ENCODE results near the gene KCNC1. TPM values are rescaled to one million over a fixed set of nuclear protein-coding genes. Genes with fewer than 3 reads are reported as not detected.

Gene KCNC1
- under 1 TPM in 1 of 3 donors, not detected in 2; 0.03 TPM for polyA plus RNA-seq

DNA sequence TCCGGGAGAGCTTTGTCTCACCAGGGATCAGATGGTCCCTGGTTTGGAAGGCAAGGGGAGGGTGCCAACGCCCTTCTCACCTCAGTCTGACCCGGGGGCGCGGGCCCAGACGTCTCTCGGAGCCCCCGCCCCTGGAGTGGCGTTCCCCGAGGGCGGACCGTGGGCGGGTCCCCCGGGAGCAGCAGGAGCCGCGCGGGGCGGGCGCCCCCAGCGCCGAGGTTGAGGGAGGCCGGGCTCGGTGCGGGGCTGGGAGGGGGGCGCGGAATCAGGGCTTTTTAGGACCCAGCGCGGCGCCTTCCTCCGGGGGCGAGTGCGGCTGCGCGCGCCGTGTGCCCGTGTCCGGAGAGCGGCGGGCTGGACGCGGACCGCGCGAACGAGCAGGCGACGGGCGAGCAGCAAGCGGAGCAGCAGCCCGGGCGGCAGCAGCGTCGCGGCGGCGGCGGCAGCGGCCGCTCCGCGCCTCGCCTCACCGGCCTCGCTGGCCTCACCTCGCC is at the start of gene KCNC1:
KCNC1 (plus strand) TSS at position 364 of the 494 bp plus-strand sequence. CDS start 1,222 bp downstream, outside the sequence.
- H3K27ac ChIP-seq (ENCODE audit: low read depth, low read length) = no peak within 1 kb of the TSS
- 1% methylated on average over 26 to 62 of the region's 66 CpGs for WGBS, 3 donors

DNA sequence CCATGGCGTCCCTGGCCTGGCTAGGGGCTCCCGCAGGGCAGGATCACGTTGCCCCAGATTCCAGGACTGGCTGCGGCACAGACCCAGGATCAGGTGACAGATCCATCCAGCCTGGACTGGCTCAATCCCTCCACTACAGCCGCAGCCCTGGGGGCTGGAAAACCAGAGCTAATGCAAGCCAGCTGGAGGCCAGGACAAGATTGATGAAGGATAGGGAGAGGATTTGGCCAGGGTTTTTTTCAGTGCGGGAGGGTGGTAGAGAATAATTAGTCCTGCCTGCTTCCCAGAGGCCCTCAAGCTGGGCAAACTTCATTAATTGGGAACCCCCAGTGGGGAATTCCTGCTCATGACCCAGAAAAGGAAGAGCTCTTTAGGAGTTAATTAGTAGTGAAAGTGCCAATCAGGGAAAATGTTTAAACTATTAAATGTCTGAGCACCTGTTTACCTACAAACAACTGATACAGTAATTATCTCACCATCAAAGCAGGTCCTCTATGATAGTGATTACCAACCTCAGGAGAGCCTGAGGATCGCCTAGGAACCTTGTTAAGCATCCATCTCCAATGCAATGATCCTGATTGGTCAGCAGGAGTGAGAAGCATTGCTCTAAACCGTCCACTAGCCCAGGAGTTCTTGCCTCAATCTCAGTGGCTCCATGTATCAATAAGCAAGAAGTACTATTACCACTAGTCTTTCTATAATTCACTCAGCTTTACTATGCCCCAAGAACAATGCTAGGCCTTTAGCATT is 48.2 kb upstream of the KCNC1 start:
- no peak overlapping the region for H3K27ac ChIP-seq (ENCODE audit: low read depth, low read length)
- 31 to 43% (median 35%) methylated on average over 8 of the region's 8 CpGs for WGBS, 3 donors

GRCh38 chr11:17687946-17688670 is 46.5 kb upstream of the KCNC1 start:
- WGBS, 3 donors = 83 to 85% (median 84%) methylated on average over 18 of the region's 18 CpGs
- no peak overlapping the region for H3K27ac ChIP-seq (ENCODE audit: low read depth, low read length)

- no peak overlapping the region for H3K27ac ChIP-seq (ENCODE audit: low read depth, low read length)
- WGBS, 3 donors = 46 to 58% (median 51%) methylated on average over 2 of the region's 2 CpGs
Measured at GRCh38 chr11:17691550-17691949, 43.0 kb upstream of the KCNC1 start.

DNA sequence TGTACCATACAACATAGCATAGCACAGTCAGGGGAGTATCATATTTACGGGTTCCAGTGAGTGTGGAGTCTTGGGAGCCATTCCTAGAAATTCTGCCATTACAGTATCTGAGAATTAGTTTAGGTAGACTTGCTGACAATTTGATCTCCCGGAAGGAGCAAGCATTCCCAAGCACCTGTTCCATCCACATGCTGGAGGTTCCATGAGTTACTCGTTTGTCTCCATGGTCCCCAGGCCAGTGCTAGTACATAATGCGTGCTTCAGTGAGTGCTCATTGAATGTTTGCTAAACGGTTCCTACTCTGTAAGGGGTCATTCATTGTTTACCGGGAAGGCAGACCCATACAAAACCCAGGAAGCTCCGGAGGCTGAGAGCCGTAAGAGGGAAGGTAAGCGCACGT is 42.6 kb upstream of the KCNC1 start:
- WGBS, 3 donors = 38 to 65% (median 54%) methylated on average over 10 of the region's 10 CpGs

DNA sequence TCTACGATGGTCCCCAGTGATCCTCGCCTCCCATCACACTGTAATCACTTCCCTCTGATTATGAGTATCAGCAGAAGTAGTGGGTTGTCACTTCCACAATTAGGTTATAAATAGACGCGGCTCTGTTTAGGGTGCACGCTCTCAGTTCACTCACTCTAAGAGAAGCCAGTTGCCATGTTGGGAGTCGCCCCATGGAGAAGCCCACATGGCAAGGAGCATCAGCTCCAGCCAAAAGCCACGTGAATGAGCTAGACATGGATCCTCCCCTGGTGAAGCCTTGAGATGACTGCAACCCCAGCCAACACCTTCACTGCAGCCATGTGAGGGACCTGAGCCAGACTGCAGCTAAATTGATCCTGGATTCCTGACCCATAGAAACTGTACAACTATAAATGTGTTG is 41.6 kb upstream of the KCNC1 start:
- no peak overlapping the region for H3K27ac ChIP-seq (ENCODE audit: low read depth, low read length)
- WGBS, 3 donors = 71 to 76% (median 71%) methylated on average over 7 of the region's 7 CpGs

More for the DNA sequence above, 42.6 kb upstream of the KCNC1 start:
- no peak overlapping the region for H3K27ac ChIP-seq (ENCODE audit: low read depth, low read length)

DNA sequence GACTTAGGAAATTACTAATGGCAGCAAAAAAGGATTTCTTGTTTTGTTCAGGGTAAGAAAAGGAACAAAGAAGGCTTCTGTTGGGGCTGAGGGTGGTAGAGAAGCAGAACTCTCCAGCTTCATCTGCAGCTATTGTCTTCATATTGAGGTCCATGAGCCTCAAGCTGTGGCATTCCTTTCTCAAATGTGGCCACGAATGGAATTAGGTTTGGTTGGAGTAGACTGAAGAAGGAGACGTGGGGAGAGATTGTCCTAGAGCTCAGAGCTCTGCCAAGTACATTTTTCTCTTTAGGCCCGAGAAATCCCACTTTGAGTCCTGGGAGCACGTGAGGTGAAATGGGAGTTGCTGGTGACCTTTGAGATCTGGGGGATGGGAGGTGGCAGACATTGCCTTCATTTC is 41.0 kb upstream of the KCNC1 start:
- no peak overlapping the region for H3K27ac ChIP-seq (ENCODE audit: low read depth, low read length)
- WGBS, 3 donors = 66 to 79% (median 75%) methylated on average over 4 of the region's 4 CpGs

GRCh38 chr11:17694494-17695110 is 40.0 kb upstream of the KCNC1 start:
- H3K27ac ChIP-seq (ENCODE audit: low read depth, low read length) = no peak overlapping the region
- 78 to 84% (median 81%) methylated on average over 10 of the region's 10 CpGs for WGBS, 3 donors

- H3K27ac ChIP-seq (ENCODE audit: low read depth, low read length) = no peak overlapping the region
- WGBS, 3 donors = 7 to 10% (median 8%) methylated on average over 40 to 68 of the region's 68 CpGs
Measured at GRCh38 chr11:17695454-17696441, 38.8 kb upstream of the KCNC1 start.

DNA sequence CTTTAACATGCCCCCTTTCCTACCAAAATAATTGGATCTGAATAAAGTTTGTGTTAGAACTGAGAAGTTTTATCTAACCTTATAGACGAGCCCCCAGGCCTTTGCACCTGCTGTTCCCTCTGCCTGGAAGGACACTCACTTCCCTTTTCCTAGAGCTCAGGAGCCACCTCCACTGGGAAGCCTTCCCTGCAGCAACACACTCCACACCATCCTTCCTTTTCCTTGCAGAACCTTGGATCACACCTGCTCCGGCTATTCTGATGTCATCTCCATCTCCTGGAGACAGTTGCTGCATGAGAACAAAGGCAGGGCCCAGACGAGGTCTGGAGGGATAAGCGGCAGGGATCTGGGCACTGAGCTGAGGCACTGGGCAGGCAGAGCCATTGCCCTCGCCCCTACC is 37.8 kb upstream of the KCNC1 start:
- WGBS, 3 donors = 71 to 78% (median 76%) methylated on average over 5 of the region's 5 CpGs
- no peak overlapping the region for H3K27ac ChIP-seq (ENCODE audit: low read depth, low read length)

- WGBS, 3 donors = 50 to 64% (median 62%) methylated on average over 6 of the region's 6 CpGs
- no peak overlapping the region for H3K27ac ChIP-seq (ENCODE audit: low read depth, low read length)
Measured at GRCh38 chr11:17697175-17697949, 37.2 kb upstream of the KCNC1 start.

GRCh38 chr11:17699147-17700114 is 35.1 kb upstream of the KCNC1 start:
- 81 to 82% (median 81%) methylated on average over 5 of the region's 5 CpGs for WGBS, 3 donors

GRCh38 chr11:17700991-17701390 is 33.6 kb upstream of the KCNC1 start:
- 78 to 90% (median 86%) methylated on average over 4 of the region's 4 CpGs for WGBS, 3 donors

More at GRCh38 chr11:17699147-17700114, 35.1 kb upstream of the KCNC1 start:
- no peak overlapping the region for H3K27ac ChIP-seq (ENCODE audit: low read depth, low read length)

GRCh38 chr11:17702876-17703275 is 31.7 kb upstream of the KCNC1 start:
- H3K27ac ChIP-seq (ENCODE audit: low read depth, low read length) = no peak overlapping the region
- 54 to 69% (median 58%) methylated on average over 5 of the region's 5 CpGs for WGBS, 3 donors

More at GRCh38 chr11:17700991-17701390, 33.6 kb upstream of the KCNC1 start:
- H3K27ac ChIP-seq (ENCODE audit: low read depth, low read length) = no peak overlapping the region

GRCh38 chr11:17703951-17704350 is 30.6 kb upstream of the KCNC1 start:
- 92 to 97% (median 94%) methylated on average over 2 of the region's 2 CpGs for WGBS, 3 donors
- no peak overlapping the region for H3K27ac ChIP-seq (ENCODE audit: low read depth, low read length)

GRCh38 chr11:17707830-17708229 is 26.8 kb upstream of the KCNC1 start:
- H3K27ac ChIP-seq (ENCODE audit: low read depth, low read length) = no peak overlapping the region
- 46 to 65% (median 49%) methylated on average over 4 of the region's 4 CpGs for WGBS, 3 donors
